Measurements from ENCODE around the gene RSAD1. TPM values are rescaled to one million over a fixed set of nuclear protein-coding genes. Genes with fewer than 3 reads are reported as not detected.
A peak's percentile ranks its signal among the peaks of the same experiment; 100 is the strongest.
"Not testable (repeated sequence)": the region's sequence is repeated elsewhere in the genome, so short reads cannot be mapped to it uniquely, and the experiment has no call there.

RSAD1 gene
- total RNA-seq, 4 donors from 2014 or later = 10.7 to 26.3 (median 21.3) TPM

DNA sequence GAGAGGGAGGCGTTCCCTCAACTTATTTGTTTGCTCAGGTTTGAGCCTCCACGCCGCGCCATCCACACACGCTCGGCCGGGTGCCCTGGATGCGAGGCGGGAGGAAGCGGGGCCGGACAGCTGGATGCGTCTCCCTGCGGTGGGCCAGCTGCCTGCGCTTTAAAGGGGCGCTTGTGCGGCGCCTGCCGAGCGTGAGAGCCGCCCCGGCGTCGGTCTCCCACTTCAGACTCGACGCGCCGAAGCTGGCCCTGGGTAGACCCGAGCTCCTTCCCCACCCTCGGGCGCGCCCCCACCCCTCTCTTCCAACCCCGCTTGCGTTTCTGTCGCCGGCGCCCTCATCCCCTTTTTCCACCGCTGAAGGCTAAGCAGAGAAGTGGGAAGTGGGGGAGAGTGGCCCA is 9.5 kb upstream of the RSAD1 start:
- Histone ChIP-seq H3K4me3 (peak overlapping the region in 1 of 2 donors; percentile 45), H3K9me3 (no peaks in the 10 kb centered on the region), H3K27ac (no peak overlapping the region), H3K4me1 (peaks cover 0 to 18% (median 12%) of the 10 kb centered on the region in 3 donors), H3K36me3 (peaks cover 0 to 28% of the 10 kb centered on the region in 2 donors), H3K27me3 (peaks cover 39% of the 10 kb centered on the region)
- TF ChIP-seq POLR2AphosphoS5 (IDR thresholded peaks at IDR 0.05) = no peak
- WGBS, 2 donors (ENCODE audit: low coverage in 1 of 2) = no CpG with 5 or more reads among the region's 37 CpGs
- no peak for ATAC-seq

DNA sequence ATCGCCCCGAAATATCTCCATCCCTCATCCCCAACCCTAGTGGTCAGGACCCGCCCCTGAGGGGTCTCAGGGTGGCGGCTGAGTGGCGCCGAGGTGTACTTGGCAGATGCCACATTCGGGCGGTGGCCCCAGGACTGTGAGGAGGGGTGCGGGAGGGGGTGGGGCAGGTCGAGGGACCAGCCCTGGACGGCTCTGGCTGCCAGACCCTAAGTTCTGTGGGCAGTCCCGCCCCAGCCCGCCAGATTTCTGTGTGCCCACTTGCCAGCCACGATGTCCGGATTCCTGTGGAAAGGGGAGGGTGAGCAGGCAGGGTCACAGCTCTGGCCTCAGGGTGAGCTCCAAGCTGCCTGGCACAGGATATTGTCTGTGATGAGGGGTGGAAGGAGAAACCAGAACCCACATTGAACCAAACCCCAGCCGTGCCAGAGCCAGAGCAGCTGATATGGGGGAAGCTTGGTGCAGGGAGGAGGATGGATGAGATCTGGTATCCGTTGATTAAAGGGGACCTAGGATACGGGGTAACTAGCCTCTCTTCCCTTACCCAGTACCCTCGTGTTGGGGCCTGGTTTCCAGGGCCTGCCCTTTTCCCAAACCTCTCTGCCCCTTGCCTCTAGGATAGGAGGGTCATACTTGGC is 8.9 kb upstream of the RSAD1 start:
- Histone ChIP-seq H3K27ac (no peak overlapping the region), H3K4me3 (no peak overlapping the region), H3K4me1 (peaks cover 0 to 18% (median 12%) of the 10 kb centered on the region in 3 donors), H3K9me3 (no peaks in the 10 kb centered on the region), H3K36me3 (peaks cover 0 to 24% of the 10 kb centered on the region in 2 donors), H3K27me3 (peaks cover 39% of the 10 kb centered on the region)
- 63 to 67% methylated on average over 1 to 9 of the region's 19 CpGs for WGBS, 2 donors (ENCODE audit: low coverage in 1 of 2)
- ATAC-seq = no peak
- TF ChIP-seq POLR2AphosphoS5 (IDR thresholded peaks at IDR 0.05) (no peak), EP300 (IDR thresholded peaks at IDR 0.05) (no peak), POLR2A (IDR thresholded peaks at IDR 0.05) (no peak)
- TF ChIP-seq, protein P1, sequence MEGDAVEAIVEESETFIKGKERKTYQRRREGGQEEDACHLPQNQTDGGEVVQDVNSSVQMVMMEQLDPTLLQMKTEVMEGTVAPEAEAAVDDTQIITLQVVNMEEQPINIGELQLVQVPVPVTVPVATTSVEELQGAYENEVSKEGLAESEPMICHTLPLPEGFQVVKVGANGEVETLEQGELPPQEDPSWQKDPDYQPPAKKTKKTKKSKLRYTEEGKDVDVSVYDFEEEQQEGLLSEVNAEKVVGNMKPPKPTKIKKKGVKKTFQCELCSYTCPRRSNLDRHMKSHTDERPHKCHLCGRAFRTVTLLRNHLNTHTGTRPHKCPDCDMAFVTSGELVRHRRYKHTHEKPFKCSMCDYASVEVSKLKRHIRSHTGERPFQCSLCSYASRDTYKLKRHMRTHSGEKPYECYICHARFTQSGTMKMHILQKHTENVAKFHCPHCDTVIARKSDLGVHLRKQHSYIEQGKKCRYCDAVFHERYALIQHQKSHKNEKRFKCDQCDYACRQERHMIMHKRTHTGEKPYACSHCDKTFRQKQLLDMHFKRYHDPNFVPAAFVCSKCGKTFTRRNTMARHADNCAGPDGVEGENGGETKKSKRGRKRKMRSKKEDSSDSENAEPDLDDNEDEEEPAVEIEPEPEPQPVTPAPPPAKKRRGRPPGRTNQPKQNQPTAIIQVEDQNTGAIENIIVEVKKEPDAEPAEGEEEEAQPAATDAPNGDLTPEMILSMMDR (IDR thresholded peaks at IDR 0.05) = no peak

DNA sequence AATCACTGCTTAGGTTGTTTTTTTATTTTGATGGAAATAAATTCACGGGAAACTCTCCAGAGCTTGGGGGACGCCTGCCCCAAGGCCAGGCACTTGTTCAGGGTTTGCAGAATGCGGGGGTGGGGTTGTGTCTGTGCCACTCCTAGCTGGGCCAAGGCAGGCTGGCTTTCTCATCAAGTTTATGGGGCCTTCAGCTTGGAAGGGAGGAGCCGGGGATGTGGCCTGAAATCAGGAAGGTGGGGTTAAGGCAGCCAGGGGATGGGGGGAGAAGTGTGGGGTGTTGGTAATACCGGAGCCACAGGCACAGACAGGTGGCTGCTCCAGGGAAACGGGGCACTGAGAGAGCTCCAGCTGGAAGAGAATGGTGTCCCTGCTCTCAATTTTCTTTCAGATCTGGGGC is 8.2 kb upstream of the RSAD1 start:
- H3K9me3 ChIP-seq = no peaks in the 10 kb centered on the region
- no peak overlapping the region for H3K27ac ChIP-seq
- WGBS, 2 donors (ENCODE audit: low coverage in 1 of 2) = 100% methylated on average over 1 of the region's 6 CpGs
- peaks cover 39% of the 10 kb centered on the region for H3K27me3 ChIP-seq
- no peak for ATAC-seq
- no peak for TF ChIP-seq EP300 (IDR thresholded peaks at IDR 0.05)
- no peak for TF ChIP-seq POLR2AphosphoS5 (IDR thresholded peaks at IDR 0.05)
- TF ChIP-seq POLR2A (IDR thresholded peaks at IDR 0.05) = no peak
- TF ChIP-seq, protein P1 (IDR thresholded peaks at IDR 0.05) = no peak
- no peak overlapping the region for H3K4me3 ChIP-seq
- peaks cover 0 to 19% of the 10 kb centered on the region in 2 donors for H3K36me3 ChIP-seq
- peaks cover 0 to 18% (median 12%) of the 10 kb centered on the region in 3 donors for H3K4me1 ChIP-seq

DNA sequence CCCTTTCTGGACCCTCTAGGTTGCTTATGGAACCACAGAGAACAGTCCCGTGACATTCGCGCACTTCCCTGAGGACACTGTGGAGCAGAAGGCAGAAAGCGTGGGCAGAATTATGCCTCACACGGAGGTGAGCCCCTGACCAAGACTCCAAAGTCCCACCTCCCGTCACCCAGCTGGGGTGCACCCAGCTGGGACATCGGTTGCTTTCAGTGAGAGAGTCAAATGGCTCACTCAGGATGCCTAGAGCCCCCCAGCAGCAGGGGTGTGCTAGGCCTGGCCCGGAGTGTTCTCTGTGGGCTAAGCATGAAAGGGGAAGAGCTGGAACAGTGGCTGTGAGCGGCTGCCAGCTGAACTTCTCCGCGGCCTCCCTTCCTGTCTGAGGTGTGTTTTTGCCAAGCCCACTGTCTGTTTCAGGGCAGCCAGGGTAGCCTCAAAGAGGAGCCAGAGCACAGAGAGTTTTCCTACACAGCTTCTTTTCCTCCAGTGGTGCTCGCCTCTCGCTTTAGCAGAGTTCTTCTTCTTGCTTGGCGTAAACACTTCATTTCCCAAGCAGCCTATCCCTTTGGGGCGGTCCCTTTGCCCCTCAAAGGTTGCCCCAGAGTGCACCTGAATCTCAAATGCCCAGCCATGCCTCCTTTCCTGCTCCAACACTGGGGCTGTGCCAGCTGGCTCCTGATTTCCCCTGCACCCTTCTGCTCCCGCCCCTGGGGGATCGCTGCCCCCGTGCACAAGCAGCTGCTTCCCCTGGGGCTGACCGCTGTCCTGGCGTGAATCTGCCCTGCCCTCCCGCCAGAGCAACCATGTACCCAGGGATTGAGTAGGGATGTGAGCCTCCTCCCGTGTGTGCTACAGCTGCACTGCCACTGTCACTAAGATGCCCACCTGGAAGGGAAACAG is 7.4 kb upstream of the RSAD1 start:
- peaks cover 0 to 18% (median 12%) of the 10 kb centered on the region in 3 donors for H3K4me1 ChIP-seq
- no peak for ATAC-seq
- no peak overlapping the region for H3K4me3 ChIP-seq
- H3K36me3 ChIP-seq = peaks cover 0 to 17% of the 10 kb centered on the region in 2 donors
- no peak for TF ChIP-seq EP300 (IDR thresholded peaks at IDR 0.05)
- TF ChIP-seq, protein P1 (IDR thresholded peaks at IDR 0.05) = no peak
- TF ChIP-seq POLR2AphosphoS5 (IDR thresholded peaks at IDR 0.05) = no peak
- no peak for TF ChIP-seq POLR2A (IDR thresholded peaks at IDR 0.05)
- no peak overlapping the region for H3K27ac ChIP-seq
- H3K27me3 ChIP-seq = peaks cover 41% of the 10 kb centered on the region
- no peaks in the 10 kb centered on the region for H3K9me3 ChIP-seq
- WGBS, 2 donors (ENCODE audit: low coverage in 1 of 2) = 89% methylated on average over 6 of the region's 22 CpGs; no CpG with 5 or more reads in 1 of the 2 donors

DNA sequence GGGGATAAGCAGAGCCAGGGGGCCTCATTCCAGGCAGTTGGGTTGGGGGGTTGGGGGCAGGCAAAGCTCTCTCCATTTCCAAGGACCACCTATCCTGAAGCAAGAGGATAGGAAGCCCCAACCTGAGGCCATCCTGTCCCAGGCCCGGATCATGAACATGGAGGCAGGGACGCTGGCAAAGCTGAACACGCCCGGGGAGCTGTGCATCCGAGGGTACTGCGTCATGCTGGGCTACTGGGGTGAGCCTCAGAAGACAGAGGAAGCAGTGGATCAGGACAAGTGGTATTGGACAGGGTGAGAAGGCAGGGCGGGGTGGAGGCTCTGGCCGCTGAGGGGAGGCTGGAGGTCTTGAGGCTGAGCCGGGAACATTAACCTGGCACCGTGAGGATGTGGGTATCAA is 6.4 kb upstream of the RSAD1 start:
- peaks cover 41% of the 10 kb centered on the region for H3K27me3 ChIP-seq
- WGBS, 2 donors (ENCODE audit: low coverage in 1 of 2) = 100% methylated on average over 2 of the region's 10 CpGs; no CpG with 5 or more reads in 1 of the 2 donors
- H3K4me1 ChIP-seq = peaks cover 0 to 18% (median 12%) of the 10 kb centered on the region in 3 donors
- no peak for ATAC-seq
- H3K9me3 ChIP-seq = no peaks in the 10 kb centered on the region
- TF ChIP-seq EP300 (IDR thresholded peaks at IDR 0.05) (no peak), POLR2A (IDR thresholded peaks at IDR 0.05) (no peak)
- H3K4me3 ChIP-seq = no peak overlapping the region
- peaks cover 0 to 17% of the 10 kb centered on the region in 2 donors for H3K36me3 ChIP-seq
- no peak overlapping the region for H3K27ac ChIP-seq

DNA sequence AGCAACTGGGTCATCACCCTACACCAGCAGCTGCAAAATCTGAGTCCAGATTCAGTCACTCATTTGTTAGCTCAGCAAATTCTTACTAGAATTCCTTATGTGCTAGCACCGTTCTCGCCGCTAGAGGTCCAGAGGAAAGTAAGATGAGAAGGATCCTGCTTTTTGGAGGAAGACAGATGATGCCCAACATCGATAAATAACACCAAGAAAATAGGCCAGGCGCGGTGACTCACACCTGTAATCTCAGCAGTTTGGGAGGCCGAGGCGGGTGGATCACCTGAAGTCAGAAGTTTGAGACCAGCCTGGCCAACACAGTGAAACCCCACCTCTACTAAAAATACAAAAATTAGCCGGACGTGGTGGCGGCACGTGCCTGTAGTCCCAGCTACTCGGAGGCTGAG is 5.9 kb upstream of the RSAD1 start:
- WGBS, 2 donors (ENCODE audit: low coverage in 1 of 2) = 71 to 84% methylated on average over 6 to 12 of the region's 13 CpGs
- H3K4me1 ChIP-seq = peaks cover 0 to 21% (median 12%) of the 10 kb centered on the region in 3 donors
- H3K36me3 ChIP-seq = peaks cover 0 to 17% of the 10 kb centered on the region in 2 donors
- H3K27me3 ChIP-seq = peaks cover 37% of the 10 kb centered on the region
- ATAC-seq, H3K9me3 ChIP-seq, H3K27ac ChIP-seq, H3K4me3 ChIP-seq: not testable (repeated sequence)

Data from gastroesophageal sphincter (tissue), 4 donors.